ENCODE measurements around the gene HMCN1.

HMCN1 gene

GRCh38 chr1:186054003-186054402 is 319.8 kb downstream of the HMCN1 start:
- no peaks in the 10 kb centered on the region for H3K4me1 ChIP-seq (ENCODE audit: insufficient read depth, insufficient read length)
- H3K36me3 ChIP-seq (ENCODE audit: insufficient read depth, insufficient read length, low read length) = no peaks in the 10 kb centered on the region
- no peaks in the 10 kb centered on the region for H3K9me3 ChIP-seq (ENCODE audit: insufficient read depth, low read length)
- no peaks in the 10 kb centered on the region for H3K27me3 ChIP-seq (ENCODE audit: insufficient read depth, insufficient read length)
- no peak for DNase-seq (ENCODE audit: low read depth, low spot score)
- H3K4me3 ChIP-seq (ENCODE audit: insufficient read length, low read depth) = no peak overlapping the region
- no peak overlapping the region for H3K9ac ChIP-seq (ENCODE audit: insufficient read length, low read depth)
- no peak for TF ChIP-seq SUZ12 (IDR thresholded peaks at IDR 0.05; ENCODE audit: extremely low read depth, insufficient read depth, insufficient read length)
- TF ChIP-seq ZNF274 (IDR thresholded peaks at IDR 0.05; ENCODE audit: low read depth, low read length) = no peak
- no peak for TF ChIP-seq YY1 (IDR thresholded peaks at IDR 0.05; ENCODE audit: insufficient read depth, insufficient read length)

GRCh38 chr1:186054932-186055331 is 320.7 kb downstream of the HMCN1 start:
- DNase-seq (ENCODE audit: low read depth, low spot score) = no peak
- Histone ChIP-seq H3K36me3 (ENCODE audit: insufficient read depth, insufficient read length, low read length) (no peaks in the 10 kb centered on the region), H3K4me1 (ENCODE audit: insufficient read depth, insufficient read length) (no peaks in the 10 kb centered on the region), H3K4me3 (ENCODE audit: insufficient read length, low read depth) (no peak overlapping the region), H3K27me3 (ENCODE audit: insufficient read depth, insufficient read length) (no peaks in the 10 kb centered on the region), H3K9ac (ENCODE audit: insufficient read length, low read depth) (no peak overlapping the region), H3K9me3 (ENCODE audit: insufficient read depth, low read length) (no peaks in the 10 kb centered on the region)
- TF ChIP-seq ZNF274 (IDR thresholded peaks at IDR 0.05; ENCODE audit: low read depth, low read length) (no peak), YY1 (IDR thresholded peaks at IDR 0.05; ENCODE audit: insufficient read depth, insufficient read length) (no peak), SUZ12 (IDR thresholded peaks at IDR 0.05; ENCODE audit: extremely low read depth, insufficient read depth, insufficient read length) (no peak)

GRCh38 chr1:186055846-186056245 is 321.7 kb downstream of the HMCN1 start:
- Histone ChIP-seq H3K4me1 (ENCODE audit: insufficient read depth, insufficient read length) (no peaks in the 10 kb centered on the region), H3K4me3 (ENCODE audit: insufficient read length, low read depth) (no peak overlapping the region), H3K36me3 (ENCODE audit: insufficient read depth, insufficient read length, low read length) (no peaks in the 10 kb centered on the region), H3K27me3 (ENCODE audit: insufficient read depth, insufficient read length) (no peaks in the 10 kb centered on the region), H3K9ac (ENCODE audit: insufficient read length, low read depth) (no peak overlapping the region), H3K9me3 (ENCODE audit: insufficient read depth, low read length) (no peaks in the 10 kb centered on the region)
- no peak for TF ChIP-seq SUZ12 (IDR thresholded peaks at IDR 0.05; ENCODE audit: extremely low read depth, insufficient read depth, insufficient read length)
- TF ChIP-seq ZNF274 (IDR thresholded peaks at IDR 0.05; ENCODE audit: low read depth, low read length) = no peak
- TF ChIP-seq YY1 (IDR thresholded peaks at IDR 0.05; ENCODE audit: insufficient read depth, insufficient read length) = no peak
- DNase-seq (ENCODE audit: low read depth, low spot score) = no peak

- Histone ChIP-seq H3K27me3 (ENCODE audit: insufficient read depth, insufficient read length) (no peaks in the 10 kb centered on the region), H3K9ac (ENCODE audit: insufficient read length, low read depth) (no peak overlapping the region), H3K4me3 (ENCODE audit: insufficient read length, low read depth) (no peak overlapping the region), H3K9me3 (ENCODE audit: insufficient read depth, low read length) (no peaks in the 10 kb centered on the region), H3K4me1 (ENCODE audit: insufficient read depth, insufficient read length) (no peaks in the 10 kb centered on the region), H3K36me3 (ENCODE audit: insufficient read depth, insufficient read length, low read length) (no peaks in the 10 kb centered on the region)
- TF ChIP-seq SUZ12 (IDR thresholded peaks at IDR 0.05; ENCODE audit: extremely low read depth, insufficient read depth, insufficient read length) (no peak), YY1 (IDR thresholded peaks at IDR 0.05; ENCODE audit: insufficient read depth, insufficient read length) (no peak)
- no peak for DNase-seq (ENCODE audit: low read depth, low spot score)
These were observed 322.9 kb downstream of the HMCN1 start for GRCh38 chr1:186057086-186057485.

GRCh38 chr1:186059311-186059710 is 325.1 kb downstream of the HMCN1 start:
- TF ChIP-seq SUZ12 (IDR thresholded peaks at IDR 0.05; ENCODE audit: extremely low read depth, insufficient read depth, insufficient read length) = no peak
- no peak for TF ChIP-seq YY1 (IDR thresholded peaks at IDR 0.05; ENCODE audit: insufficient read depth, insufficient read length)
- TF ChIP-seq ZNF274 (IDR thresholded peaks at IDR 0.05; ENCODE audit: low read depth, low read length) = no peak
- no peak overlapping the region for H3K4me3 ChIP-seq (ENCODE audit: insufficient read length, low read depth)
- DNase-seq (ENCODE audit: low read depth, low spot score) = no peak
- H3K9me3 ChIP-seq (ENCODE audit: insufficient read depth, low read length) = no peaks in the 10 kb centered on the region
- H3K4me1 ChIP-seq (ENCODE audit: insufficient read depth, insufficient read length) = no peaks in the 10 kb centered on the region
- H3K36me3 ChIP-seq (ENCODE audit: insufficient read depth, insufficient read length, low read length) = no peaks in the 10 kb centered on the region
- H3K27me3 ChIP-seq (ENCODE audit: insufficient read depth, insufficient read length) = no peaks in the 10 kb centered on the region
- no peak overlapping the region for H3K9ac ChIP-seq (ENCODE audit: insufficient read length, low read depth)

GRCh38 chr1:186059752-186060151 is 325.6 kb downstream of the HMCN1 start:
- no peak overlapping the region for H3K9ac ChIP-seq (ENCODE audit: insufficient read length, low read depth)
- H3K36me3 ChIP-seq (ENCODE audit: insufficient read depth, insufficient read length, low read length) = no peaks in the 10 kb centered on the region
- no peak overlapping the region for H3K4me3 ChIP-seq (ENCODE audit: insufficient read length, low read depth)
- H3K4me1 ChIP-seq (ENCODE audit: insufficient read depth, insufficient read length) = no peaks in the 10 kb centered on the region
- no peaks in the 10 kb centered on the region for H3K9me3 ChIP-seq (ENCODE audit: insufficient read depth, low read length)
- no peaks in the 10 kb centered on the region for H3K27me3 ChIP-seq (ENCODE audit: insufficient read depth, insufficient read length)
- TF ChIP-seq SUZ12 (IDR thresholded peaks at IDR 0.05; ENCODE audit: extremely low read depth, insufficient read depth, insufficient read length) = no peak
- TF ChIP-seq ZNF274 (IDR thresholded peaks at IDR 0.05; ENCODE audit: low read depth, low read length) = no peak
- no peak for TF ChIP-seq YY1 (IDR thresholded peaks at IDR 0.05; ENCODE audit: insufficient read depth, insufficient read length)
- no peak for DNase-seq (ENCODE audit: low read depth, low spot score)

- TF ChIP-seq ZNF274 (IDR thresholded peaks at IDR 0.05; ENCODE audit: low read depth, low read length) = no peak
- TF ChIP-seq SUZ12 (IDR thresholded peaks at IDR 0.05; ENCODE audit: extremely low read depth, insufficient read depth, insufficient read length) = no peak
- TF ChIP-seq YY1 (IDR thresholded peaks at IDR 0.05; ENCODE audit: insufficient read depth, insufficient read length) = no peak
- no peak for DNase-seq (ENCODE audit: low read depth, low spot score)
- Histone ChIP-seq H3K27me3 (ENCODE audit: insufficient read depth, insufficient read length) (no peaks in the 10 kb centered on the region), H3K9ac (ENCODE audit: insufficient read length, low read depth) (no peak overlapping the region), H3K4me3 (ENCODE audit: insufficient read length, low read depth) (no peak overlapping the region), H3K9me3 (ENCODE audit: insufficient read depth, low read length) (no peaks in the 10 kb centered on the region), H3K36me3 (ENCODE audit: insufficient read depth, insufficient read length, low read length) (no peaks in the 10 kb centered on the region), H3K4me1 (ENCODE audit: insufficient read depth, insufficient read length) (no peaks in the 10 kb centered on the region)
These were observed 326.0 kb downstream of the HMCN1 start for GRCh38 chr1:186060226-186060625.

Measured in NT2/D1 (cell line).